Measurements from ENCODE around the gene ZDHHC14. TPM values are rescaled to one million over a fixed set of nuclear protein-coding genes. Genes with fewer than 3 reads are reported as not detected.

ZDHHC14 gene
- total and polyA plus RNA-seq, 12 donors: 7.7 to 31.2 (median 15.2) TPM

- peaks cover 0 to 33% (median 0%) of the 10 kb centered on the region in 9 donors for H3K36me3 ChIP-seq
- H3K27me3 ChIP-seq: no peaks in the 10 kb centered on the region
- DNase-seq (no peak), ATAC-seq (peak in 3 of 8 donors; percentile 22 to 67 (median 35))
- no peak for TF ChIP-seq CTCF (IDR thresholded peaks at IDR 0.05)
- 89 to 92% methylated on average over 6 of the region's 6 CpGs for WGBS, 2 donors
- no peak overlapping the region for H3K27ac ChIP-seq
- H3K9me3 ChIP-seq: no peaks in the 10 kb centered on the region
- no peak overlapping the region for H3K4me3 ChIP-seq
- intact Hi-C loops (cut with DNase I): loop anchor here in 9 of 10 donors (2.0 to 10.0 kb wide), 7 partner anchors 212 to 282 kb away; partner anchors contain the start of genes ZDHHC14 (in 4 of the 9) and TMEM242 (in 2 of the 9)
- peaks cover 0 to 9% (median 3%) of the 10 kb centered on the region in 9 donors for H3K4me1 ChIP-seq
Measured at GRCh38 chr6:157596461-157596860, 215.5 kb downstream of the ZDHHC14 start.

GRCh38 chr6:157596886-157597285 is 215.9 kb downstream of the ZDHHC14 start:
- Histone ChIP-seq H3K27me3 (no peaks in the 10 kb centered on the region), H3K4me3 (no peak overlapping the region), H3K4me1 (peaks cover 0 to 9% (median 3%) of the 10 kb centered on the region in 9 donors), H3K36me3 (peaks cover 0 to 33% (median 0%) of the 10 kb centered on the region in 9 donors), H3K27ac (no peak overlapping the region), H3K9me3 (no peaks in the 10 kb centered on the region)
- peak in 1 of 8 donors; percentile 13 for ATAC-seq
- TF ChIP-seq CTCF (IDR thresholded peaks at IDR 0.05): no peak
- DNase-seq: no peak
- WGBS, 2 donors: 96% methylated on average over 15 of the region's 15 CpGs
- intact Hi-C loops (cut with DNase I): loop anchor here in 9 of 10 donors (2.0 to 10.0 kb wide), 7 partner anchors 212 to 282 kb away; partner anchors contain the start of genes ZDHHC14 (in 4 of the 9) and TMEM242 (in 2 of the 9)

GRCh38 chr6:157597461-157598312 is 216.7 kb downstream of the ZDHHC14 start:
- ATAC-seq (peak; percentile 47 to 72 (median 64)), DNase-seq (peak; percentile 37 to 49)
- H3K9me3 ChIP-seq: no peaks in the 10 kb centered on the region
- WGBS, 2 donors: 41 to 54% methylated on average over 9 of the region's 9 CpGs
- H3K27ac ChIP-seq: peak overlapping the region in 1 of 10 donors; percentile 15
- H3K27me3 ChIP-seq: no peaks in the 10 kb centered on the region
- H3K4me3 ChIP-seq: no peak overlapping the region
- intact Hi-C loops (cut with DNase I): loop anchor here in 9 of 10 donors (2.0 to 10.0 kb wide), 7 partner anchors 213 to 283 kb away; partner anchors contain the start of genes ZDHHC14 (in 4 of the 9) and TMEM242 (in 2 of the 9)
- peaks cover 0 to 9% (median 3%) of the 10 kb centered on the region in 9 donors for H3K4me1 ChIP-seq
- peaks cover 0 to 33% (median 0%) of the 10 kb centered on the region in 9 donors for H3K36me3 ChIP-seq
- TF ChIP-seq CTCF (IDR thresholded peaks at IDR 0.05): peak in 8 of 9 donors; percentile 44 to 71 (median 57)

GRCh38 chr6:157599191-157599590 is 218.2 kb downstream of the ZDHHC14 start:
- H3K9me3 ChIP-seq: no peaks in the 10 kb centered on the region
- H3K27me3 ChIP-seq: no peaks in the 10 kb centered on the region
- WGBS, 2 donors: 91 to 92% methylated on average over 12 of the region's 12 CpGs
- intact Hi-C loops (cut with DNase I): loop anchor here in 9 of 10 donors (5.0 to 10.0 kb wide), 6 partner anchors 214 to 284 kb away; partner anchors contain the start of genes ZDHHC14 (in 4 of the 9) and TMEM242 (in 2 of the 9)
- peaks cover 0 to 20% (median 0%) of the 10 kb centered on the region in 9 donors for H3K36me3 ChIP-seq
- peaks cover 0 to 9% (median 3%) of the 10 kb centered on the region in 9 donors for H3K4me1 ChIP-seq
- no peak overlapping the region for H3K4me3 ChIP-seq
- ATAC-seq (no peak), DNase-seq (no peak)
- no peak overlapping the region for H3K27ac ChIP-seq
- TF ChIP-seq CTCF (IDR thresholded peaks at IDR 0.05): no peak

Measured in heart right ventricle (tissue), 16 donors.